NOMO-1 treated with dmso at 0.1 percent for 144 hours (cell line): ENCODE data around the gene PCCB.
"Not testable (repeated sequence)": the region's sequence is repeated elsewhere in the genome, so short reads cannot be mapped to it uniquely, and the experiment has no call there.

Experiments used
- DNase-seq: peaks from one replicate; lab custom pipeline; 2025; ENCODE audit not compliant: unreplicated experiment; lab: John Stamatoyannopoulos, UW

PCCB gene

DNA sequence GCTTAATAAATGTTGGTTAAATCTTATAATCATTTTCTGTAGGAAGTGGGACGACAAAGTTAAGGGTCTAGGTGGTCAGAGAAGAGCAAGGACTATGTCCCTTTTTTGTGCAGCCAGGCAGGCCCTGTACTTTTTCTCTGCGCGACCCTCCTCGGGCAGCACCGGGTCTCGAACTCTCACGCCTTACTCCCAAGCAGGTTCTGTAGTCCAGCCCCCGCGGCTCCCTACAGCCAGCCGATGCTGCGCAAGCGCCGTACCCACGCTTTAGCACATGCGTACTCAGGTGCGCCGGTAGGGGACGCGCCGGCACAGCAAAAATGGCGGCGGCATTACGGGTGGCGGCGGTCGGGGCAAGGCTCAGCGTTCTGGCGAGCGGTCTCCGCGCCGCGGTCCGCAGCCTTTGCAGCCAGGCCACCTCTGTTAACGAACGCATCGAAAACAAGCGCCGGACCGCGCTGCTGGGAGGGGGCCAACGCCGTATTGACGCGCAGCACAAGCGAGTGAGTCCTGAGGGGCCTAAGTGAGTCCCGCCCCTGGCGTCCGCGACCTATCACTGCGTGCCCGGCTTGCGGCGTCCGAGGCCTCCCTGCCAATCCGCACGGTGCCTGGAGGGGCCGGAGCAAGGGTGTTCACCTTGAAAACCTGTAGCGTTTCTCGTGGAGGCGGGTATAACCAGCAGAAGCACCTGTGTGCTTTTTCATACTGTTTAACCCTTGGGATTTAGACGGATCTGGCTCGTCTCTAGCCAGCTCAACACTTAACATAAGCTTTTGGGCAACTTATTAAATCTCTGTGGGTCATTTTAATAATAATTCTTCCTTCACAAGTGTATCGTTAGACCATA, at the start of gene PCCB:
TSS of gene PCCB (plus strand) at position 282 of the 844 bp plus-strand sequence. CDS start at position 318, 36 bp downstream.
- DNase-seq, result peak; percentile 96

GRCh38 chr3:136207489-136208115, 42.5 kb upstream of the PCCB start:
- DNase-seq, result no peak

- DNase-seq, result no peak
These were observed 40.2 kb upstream of the PCCB start for GRCh38 chr3:136209921-136210320.

DNA sequence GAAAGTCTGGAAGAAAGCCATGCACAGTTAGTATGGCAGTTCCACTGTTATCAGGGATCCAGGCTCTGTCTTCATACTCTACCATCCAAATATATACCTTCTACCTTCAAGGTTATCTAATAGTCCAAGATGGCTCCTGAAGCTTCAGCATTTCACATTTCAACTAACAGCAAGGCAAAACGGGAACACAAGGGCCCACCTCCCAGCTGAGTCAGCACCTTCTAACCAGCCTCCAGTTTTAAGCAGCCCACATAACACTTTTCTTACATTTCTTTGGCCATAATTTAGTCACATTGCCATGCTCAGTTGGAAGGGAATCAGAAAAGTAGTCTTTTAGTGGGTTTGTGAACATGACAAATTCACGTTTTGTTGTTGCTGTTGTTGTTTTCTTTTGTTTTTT, 38.6 kb upstream of the PCCB start:
- no peak for DNase-seq

- not testable (repeated sequence) for DNase-seq
These were observed 27.4 kb upstream of the PCCB start for GRCh38 chr3:136222746-136223145.

DNA sequence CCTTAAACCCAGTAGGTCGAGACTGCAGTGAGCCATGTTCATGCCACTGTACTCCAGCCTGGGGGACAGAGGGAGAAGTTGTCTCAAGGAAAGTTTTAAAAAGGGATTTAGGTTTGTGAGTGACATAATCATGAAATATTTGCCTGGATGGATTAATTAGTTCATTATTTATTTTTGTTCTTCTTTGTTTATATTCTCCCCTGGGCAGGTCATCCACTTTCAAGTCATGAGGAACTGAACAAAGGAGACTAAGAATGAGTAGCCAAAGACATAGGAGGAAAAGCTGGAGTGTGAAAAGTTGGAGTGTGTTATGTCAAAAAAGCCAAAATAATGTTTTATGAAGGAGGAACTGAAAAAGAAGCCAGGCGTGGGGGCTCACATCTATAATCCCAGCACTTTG, 17.7 kb upstream of the PCCB start:
- DNase-seq, result no peak

DNA sequence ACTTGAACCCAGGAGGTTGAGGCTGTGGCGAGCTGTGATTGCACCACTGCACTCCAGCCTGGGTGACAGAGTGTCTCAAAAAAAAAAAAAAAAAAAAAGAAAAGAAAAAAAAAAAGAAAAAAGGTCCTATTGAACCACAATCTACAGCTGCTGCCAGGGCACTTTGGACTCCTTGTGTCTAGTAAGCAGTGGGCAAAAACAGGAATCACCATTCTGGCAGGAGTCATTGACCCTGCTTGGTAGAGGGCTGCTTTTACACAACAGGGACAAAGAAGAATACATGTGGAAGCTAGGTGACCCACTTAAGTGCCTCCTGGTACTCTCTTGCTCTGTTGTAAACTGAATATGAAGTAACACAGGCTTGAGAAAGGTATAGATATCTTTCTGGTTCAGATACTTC, 14.6 kb upstream of the PCCB start:
- no peak for DNase-seq

DNA sequence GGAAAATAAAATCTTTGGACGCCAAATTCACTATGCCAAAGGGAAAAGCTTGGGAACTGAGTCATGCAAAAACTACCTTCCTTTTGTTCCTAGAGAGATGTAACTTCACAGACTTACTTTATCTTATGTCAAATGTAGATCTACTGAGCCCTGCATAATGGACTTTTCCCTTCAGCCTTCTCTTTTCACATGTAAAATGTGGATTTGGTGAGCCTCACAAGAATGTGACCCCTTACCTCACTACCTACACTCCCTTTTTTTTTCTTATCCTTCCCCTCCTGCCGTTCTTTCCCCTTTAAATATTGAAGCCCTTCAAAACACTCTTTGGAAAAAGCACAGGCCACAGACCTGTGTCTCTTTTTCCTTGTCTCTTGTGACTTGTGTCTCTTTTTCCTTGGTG, 14.0 kb upstream of the PCCB start:
- no peak for DNase-seq

GRCh38 chr3:136237103-136237502, 13.0 kb upstream of the PCCB start:
- DNase-seq, result no peak

DNA sequence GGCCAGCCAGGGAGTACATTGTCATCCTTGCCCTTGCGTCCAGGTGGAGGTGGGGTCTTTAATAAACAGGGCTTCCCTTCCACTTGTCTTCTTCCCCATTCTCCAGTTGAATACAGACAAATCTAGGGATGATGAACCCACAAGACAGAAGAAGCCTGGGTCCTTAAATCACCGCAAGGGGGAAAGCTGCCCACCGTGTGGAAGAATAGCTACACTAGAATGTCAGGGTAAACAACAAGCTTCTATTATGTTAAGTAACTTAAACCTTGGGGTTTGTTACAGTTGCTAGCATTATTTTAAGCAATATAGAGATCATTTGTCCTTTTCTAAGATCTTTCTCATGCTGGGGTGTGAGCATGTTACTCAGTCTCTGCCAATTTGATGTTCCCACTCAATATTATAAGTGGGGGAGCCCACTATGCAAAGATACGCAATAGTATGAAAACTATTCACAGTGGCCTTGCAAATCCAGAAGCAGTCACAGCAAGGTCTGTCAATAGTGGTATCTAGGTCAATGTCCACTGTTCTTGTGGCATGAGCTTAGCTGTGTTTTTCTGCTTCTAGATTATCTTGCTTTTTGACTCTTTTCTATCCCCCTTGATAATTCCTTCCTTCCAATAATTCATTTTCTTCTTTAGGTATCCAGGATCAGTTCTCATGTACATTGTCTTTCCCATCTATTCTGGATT, 12.0 kb upstream of the PCCB start:
- no peak for DNase-seq

DNA sequence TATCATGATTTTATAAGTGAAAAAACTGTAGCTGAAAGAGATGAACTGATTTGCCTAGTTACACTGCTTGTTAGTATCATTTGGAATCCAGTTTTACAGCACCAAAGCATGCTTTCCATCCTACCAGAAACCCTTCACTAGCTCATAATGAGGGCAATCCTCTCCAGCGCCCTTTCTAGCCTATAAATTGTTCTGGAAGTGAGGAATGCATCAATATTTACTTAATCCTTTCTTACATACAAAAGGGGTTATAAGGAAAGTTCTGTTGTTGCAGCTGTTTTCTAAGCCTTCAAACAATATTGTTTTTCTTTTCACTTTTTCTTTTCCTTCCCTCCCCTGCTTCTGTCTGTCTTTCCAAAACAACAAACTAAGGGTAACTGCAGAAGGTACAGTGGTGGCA, 11.0 kb upstream of the PCCB start:
- DNase-seq, result no peak

DNA sequence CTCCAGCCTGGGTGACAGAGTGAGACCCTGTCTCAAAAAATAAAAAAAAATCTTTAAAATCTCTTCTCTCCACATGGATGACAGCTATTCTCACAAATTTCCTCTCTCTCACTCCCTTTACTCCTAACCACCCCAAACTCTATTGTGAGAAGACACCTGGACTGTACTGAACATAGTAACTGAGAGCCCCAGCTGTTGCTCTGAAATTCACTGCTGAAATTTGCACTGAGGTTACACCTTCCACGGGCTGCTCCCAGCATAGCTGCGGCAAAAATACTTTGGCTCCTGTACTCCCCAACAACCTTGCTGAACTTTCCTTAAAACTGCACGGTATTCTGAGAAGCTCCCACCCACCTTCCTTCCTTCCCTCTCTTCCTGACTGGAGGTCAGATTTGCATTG, 4.4 kb upstream of the PCCB start:
- DNase-seq, result no peak

- no peak for DNase-seq
These were observed 2.7 kb upstream of the PCCB start for GRCh38 chr3:136247436-136247835.

DNA sequence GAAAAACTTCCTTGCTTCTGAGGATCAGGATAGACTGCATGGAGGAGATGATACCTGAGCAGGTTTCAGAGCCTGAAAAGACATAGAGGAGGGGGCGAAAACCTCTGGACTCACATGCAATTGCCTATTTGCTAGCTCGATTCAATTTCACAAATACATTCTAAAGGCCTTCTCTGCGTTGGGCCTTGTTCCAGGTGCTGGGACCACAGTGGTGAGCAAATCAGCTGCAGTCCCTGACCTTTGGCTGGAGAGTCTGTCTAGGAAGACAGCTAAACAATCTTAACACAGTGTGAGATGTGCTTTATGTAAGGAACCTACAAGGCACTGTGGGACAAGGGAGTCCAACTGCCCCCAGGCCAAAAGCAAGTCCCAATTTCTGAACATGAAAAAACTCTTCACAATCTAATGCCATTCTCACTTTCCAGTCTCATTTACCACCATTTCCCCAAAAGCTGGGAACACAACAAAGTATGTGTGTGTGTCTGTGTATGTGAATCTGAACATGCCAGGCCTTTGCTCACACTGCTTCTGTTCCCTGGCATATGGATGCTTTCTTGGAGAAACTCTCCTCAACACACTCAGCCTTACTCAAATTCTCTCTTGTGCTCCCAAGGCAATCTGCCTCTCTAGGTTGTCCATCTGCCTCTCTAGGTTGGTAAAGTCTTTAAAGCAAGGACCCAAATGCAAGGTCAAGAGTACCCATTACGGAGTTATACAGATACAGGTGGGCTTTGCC, 2.1 kb upstream of the PCCB start:
- DNase-seq, result no peak

DNA sequence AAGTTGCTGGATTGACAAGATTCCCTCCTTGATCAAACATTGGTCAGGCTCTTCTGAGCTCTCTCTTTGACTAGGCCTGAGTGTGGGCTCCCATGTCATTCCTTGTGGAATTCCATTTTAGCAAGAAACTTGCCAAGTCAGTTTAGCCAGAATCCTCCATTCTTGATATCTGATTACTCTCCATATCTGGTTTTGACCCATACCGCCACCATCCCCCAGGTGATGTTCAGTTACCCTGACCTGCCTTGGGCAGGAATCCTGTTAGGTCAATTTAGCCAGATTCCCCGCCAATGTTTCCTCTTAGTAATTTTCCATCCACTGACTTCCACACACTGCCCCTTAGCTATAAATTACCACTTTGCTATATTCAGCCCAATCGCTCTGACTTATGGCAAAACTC, 1.0 kb upstream of the PCCB start:
- DNase-seq, result no peak

DNA sequence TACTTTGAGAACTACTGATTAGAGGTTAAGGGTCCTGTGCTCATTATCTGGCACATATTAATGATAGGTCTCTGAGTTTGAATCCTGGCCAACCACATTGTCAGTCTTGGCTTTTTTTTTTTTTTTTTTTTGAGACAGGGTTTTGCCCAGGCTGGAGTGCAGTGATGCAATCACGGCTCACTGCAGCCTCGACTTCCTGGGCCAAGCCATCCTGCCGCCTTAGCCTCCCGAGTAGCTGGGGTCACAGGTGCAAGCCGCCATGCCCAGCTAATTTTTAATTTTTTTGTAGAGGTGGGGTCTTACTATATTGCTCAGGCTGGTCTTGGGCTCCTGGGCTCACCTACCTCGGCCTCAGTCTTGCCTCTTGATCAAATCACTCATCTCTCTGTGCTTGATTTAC, 547 bp upstream of the PCCB start:
- DNase-seq, result no peak

- no peak for DNase-seq
These were observed 842 bp downstream of the PCCB start for GRCh38 chr3:136250903-136251460.

GRCh38 chr3:136251511-136251910, 1.4 kb downstream of the PCCB start:
- no peak for DNase-seq

DNA sequence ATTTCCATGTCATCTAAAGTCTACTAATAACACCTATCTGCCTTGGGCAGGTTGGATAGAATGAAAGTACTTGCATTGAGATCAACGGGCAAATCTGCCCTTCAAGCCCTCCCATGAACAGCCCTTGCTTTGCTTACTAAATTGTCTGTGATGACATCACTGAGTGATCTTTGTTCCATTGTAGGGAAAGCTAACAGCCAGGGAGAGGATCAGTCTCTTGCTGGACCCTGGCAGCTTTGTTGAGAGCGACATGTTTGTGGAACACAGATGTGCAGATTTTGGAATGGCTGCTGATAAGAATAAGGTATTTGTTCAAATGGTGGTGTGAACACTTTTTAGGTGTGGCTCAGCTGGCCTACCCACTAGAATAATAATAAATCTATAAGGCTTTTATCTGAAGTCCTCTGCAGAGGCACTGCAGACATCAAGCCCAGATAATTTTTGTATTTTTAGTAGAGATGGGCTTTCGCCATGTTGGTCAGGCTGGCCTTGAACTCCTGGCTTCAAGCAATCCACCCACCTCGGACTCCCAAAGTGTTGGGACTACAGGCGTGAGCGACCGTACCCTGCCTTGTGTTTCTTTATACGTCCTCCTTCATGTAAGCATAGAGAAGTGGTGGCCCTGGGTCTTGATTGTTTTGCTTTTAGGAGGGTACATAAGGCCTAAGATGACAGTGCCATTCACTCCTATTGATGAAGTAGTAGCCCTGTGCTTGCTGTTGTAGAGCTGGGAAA, 5.7 kb downstream of the PCCB start:
- DNase-seq, result no peak

GRCh38 chr3:136258199-136258598, 8.1 kb downstream of the PCCB start:
- no peak for DNase-seq
